Adipose tissue (tissue), 3 donors: Measurements from ENCODE around the gene SLC22A4. TPM values are rescaled to one million over a fixed set of nuclear protein-coding genes. Genes with fewer than 3 reads are reported as not detected.

ENCODE experiments used
- H3K27ac ChIP-seq: one replicate; pipeline ENCODE4 v1.5.1; 2013; ENCODE audit warnings: low read depth, low read length
- WGBS, 3 donors: extraction: QIAGEN DNeasy Blood & Tissue Kit; methylation state at CpG; one replicate each; pipeline ENCODE4 v1.1.7; 2013; 5-methylcytosine and 5-hydroxymethylcytosine counted together
- polyA plus RNA-seq, 3 donors: library from polyadenylated mRNA; stranded (reverse); fragments of 200-250 nt; gene quantifications; one replicate each; pipeline ENCODE4 v1.2.3, GENCODE V29; 2013
- donor health status: healthy with polysubstance abuse.
- donor health status: Bipolar disorder and iron deficiency.
- donor health status: healthy.

SLC22A4 gene
- polyA plus RNA-seq, 3 donors, result 0.23 to 3.0 (median 2.0) TPM

DNA sequence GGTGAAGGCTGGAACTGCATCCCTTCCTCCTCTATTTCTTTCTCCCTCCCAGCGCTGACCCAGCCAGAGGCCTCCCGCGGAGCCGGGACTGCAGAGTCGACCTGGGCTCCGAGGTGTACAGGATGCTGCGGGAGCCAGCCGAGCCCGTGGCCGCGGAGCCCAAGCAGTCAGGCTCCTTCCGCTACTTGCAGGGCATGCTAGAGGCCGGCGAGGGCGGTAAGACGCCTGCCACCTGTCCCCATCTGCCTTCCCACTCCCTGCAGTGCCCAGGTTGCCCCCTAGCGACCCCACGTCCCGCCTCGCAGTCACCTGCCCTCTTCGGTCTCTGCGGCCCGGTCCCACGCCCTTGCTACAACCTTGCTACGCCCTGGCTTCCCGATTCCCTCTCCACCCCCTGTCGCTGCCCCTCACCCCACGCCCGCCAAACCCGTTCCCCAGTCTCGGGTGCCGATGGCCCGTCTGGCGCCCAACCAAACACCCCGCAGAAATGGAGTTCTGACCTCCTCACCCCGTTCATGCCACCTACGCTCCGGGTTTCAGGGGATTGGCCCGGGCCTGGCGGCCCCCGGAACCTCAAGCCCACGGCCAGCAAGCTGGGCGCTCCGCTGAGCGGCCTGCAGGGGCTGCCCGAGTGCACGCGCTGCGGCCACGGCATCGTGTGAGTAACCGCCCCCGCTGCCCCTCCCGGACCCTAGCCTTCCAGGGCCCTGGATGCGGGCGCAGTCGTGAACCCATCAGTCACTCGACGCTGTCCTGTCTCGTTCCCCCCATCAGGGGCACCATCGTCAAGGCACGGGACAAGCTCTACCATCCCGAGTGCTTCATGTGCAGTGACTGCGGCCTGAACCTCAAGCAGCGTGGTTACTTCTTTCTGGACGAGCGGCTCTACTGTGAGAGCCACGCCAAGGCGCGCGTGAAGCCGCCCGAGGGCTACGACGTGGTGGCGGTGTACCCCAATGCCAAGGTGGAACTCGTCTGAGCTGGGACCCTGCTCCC is 22.6 kb upstream of the SLC22A4 start:
- WGBS, 3 donors, result 79 to 82% (median 82%) methylated on average over 72 to 77 of the region's 77 CpGs
- H3K27ac ChIP-seq, result no peak overlapping the region

DNA sequence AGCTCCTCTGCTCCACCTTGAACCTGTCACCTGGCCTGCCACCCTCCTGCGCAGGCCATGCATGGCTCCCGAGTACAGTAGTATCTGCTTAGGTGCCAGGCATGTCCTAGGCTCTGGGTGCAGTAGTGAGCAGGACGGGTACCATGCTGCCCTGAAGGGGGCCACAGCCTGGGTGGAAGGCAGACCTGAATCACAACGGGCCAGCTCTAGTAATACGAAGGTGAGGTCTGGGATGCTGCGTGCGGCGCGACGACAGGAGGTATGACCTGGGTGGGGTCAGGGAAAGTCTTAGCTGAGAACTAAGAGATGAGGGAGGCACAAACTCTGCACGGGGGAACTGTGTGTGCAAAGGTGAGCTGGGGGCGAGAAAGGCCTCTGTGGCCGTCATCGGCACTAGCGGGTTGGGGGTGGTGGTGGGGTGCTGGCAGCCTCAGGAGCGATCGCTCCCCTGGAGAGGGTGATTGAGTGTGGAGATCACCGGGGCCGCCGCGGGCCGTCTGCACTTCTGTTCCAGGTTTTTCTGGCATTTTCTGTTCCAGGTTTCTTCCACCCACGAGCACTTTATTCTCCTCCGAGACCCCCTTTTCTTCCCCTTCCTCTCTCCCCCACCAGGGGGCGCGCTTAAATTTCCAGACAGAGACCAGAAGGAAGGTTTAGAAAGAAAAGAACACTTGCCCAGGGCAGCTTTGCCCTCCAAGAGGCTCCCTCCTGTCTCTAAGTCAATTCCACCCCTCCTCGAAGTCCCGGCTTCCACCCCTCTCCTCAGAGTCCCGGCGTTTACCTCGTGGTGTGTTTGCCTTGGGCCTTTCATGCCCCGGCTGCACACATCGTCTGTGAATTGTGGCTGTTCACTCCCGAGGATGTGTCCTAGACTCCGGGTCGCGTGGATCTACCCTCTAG is 21.6 kb upstream of the SLC22A4 start:
- no peak overlapping the region for H3K27ac ChIP-seq
- 57 to 59% (median 57%) methylated on average over 34 to 37 of the region's 37 CpGs for WGBS, 3 donors

DNA sequence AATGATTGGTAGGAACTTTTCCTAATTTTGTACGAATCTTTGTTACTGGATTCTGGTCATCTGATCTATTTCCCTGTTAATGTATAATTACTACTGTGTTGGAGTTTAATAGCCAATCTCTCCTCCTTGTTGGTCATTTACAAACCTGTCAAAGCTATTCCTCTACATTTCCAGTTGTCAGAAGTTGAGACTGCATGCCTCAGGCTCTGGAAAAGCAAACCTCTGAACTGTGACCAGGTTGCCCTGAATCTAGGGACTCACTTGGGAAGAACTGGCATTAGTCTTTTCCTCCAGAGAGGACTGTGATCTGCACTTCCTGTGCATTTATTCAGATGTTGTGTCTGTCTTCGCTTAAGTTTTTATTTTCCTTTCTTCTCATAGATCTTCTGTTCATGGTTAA is 20.6 kb upstream of the SLC22A4 start:
- WGBS, 3 donors, result 82 to 85% (median 82%) methylated on average over 2 of the region's 2 CpGs
- no peak overlapping the region for H3K27ac ChIP-seq

DNA sequence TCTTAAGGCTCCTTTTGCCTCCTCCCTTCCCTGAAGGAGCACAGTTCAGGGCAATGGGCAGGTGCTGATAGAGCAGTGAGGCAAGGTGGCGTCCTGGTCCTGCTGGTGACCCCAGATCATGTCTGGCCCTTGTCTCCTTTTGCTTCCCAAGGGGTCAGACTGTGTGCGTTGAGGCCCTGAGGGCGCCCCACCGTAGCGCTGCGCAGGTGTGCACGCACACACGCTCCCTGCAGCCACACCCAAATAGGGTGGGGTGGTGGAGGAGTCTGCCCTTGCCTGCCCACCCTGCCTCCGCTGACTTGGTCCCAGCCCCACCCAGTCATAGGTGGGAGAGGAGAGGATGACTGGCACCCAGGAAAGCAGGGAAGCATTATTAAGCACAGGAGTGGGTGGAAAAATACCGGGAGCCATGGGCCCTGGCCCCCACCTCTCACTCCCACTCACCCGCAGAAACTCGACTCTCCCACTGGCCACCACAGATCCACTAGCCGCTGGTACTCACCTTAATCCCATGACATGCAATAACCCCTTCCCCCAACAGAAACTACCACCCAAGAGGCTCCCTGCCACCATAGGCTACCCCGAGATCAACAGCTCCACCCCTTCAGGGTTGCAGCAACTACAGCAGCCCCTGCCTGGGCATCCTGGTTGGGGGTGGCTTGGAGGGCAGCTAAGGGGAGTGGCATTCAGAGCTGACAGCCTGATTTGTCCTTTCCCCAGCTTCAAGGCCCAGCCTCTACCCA is 20.0 kb upstream of the SLC22A4 start:
- no peak overlapping the region for H3K27ac ChIP-seq
- WGBS, 3 donors, result 84 to 92% (median 92%) methylated on average over 14 of the region's 14 CpGs

DNA sequence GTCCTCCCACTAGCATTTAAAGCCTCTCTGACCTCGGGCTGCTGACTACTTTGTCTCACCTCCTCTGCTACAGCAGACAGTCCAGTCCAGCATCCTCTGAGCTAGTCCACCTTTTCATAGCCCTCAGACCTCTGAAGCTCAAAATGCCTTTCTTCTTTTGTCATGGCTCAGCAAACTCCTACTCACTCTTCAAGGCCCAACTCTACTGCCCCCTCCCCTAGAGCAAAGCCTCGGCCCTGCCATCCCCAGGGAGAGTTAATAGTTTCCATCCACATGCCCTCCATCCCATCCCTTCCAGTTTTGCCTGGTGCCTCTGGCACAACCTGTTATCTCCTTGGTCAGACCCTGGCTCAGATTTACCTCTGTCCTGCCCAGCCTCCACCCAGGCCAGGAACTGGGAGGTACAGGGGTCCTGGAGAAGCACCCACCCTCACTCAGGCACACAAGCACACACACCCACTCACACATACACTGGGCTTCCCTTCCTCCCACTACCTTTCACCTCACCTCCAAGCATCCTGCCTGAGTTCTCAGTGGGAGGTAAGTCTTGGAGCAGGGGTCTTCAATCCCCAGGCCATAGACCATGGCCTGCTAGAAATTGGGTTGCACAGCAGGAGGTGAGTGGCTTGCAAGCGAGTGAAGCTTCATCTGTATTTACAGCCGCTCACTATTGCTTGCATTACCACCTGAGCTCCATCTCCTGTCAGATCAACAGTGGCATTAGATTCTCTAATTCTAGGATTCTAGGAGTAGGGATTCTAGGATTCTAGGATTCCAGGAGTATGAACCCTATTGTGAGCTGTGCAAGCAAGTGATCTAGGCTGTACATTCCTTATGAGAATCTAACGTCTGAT is 18.6 kb upstream of the SLC22A4 start:
- H3K27ac ChIP-seq, result no peak overlapping the region
- 81 to 92% (median 82%) methylated on average over 5 of the region's 5 CpGs for WGBS, 3 donors

DNA sequence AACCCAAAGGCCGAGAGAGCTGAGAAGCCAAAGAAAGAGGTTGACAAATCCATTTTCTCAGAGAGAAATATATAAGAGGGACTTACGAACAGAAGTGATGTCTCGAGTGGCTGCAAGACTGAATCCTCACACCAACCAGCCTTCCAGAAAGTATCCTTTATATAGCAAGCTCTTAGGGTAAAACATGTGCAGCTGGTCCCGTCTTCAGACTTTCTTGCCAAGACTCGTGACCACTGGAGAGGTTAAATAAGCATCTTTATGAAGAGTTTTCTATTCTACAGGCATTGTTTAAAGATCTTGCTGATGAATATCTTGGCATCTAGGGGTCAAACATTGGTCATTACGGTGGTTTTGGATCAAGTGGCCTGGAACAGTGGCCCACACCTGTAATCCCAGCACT is 16.9 kb upstream of the SLC22A4 start:
- 78 to 94% (median 90%) methylated on average over 6 of the region's 6 CpGs for WGBS, 3 donors
- no peak overlapping the region for H3K27ac ChIP-seq

DNA sequence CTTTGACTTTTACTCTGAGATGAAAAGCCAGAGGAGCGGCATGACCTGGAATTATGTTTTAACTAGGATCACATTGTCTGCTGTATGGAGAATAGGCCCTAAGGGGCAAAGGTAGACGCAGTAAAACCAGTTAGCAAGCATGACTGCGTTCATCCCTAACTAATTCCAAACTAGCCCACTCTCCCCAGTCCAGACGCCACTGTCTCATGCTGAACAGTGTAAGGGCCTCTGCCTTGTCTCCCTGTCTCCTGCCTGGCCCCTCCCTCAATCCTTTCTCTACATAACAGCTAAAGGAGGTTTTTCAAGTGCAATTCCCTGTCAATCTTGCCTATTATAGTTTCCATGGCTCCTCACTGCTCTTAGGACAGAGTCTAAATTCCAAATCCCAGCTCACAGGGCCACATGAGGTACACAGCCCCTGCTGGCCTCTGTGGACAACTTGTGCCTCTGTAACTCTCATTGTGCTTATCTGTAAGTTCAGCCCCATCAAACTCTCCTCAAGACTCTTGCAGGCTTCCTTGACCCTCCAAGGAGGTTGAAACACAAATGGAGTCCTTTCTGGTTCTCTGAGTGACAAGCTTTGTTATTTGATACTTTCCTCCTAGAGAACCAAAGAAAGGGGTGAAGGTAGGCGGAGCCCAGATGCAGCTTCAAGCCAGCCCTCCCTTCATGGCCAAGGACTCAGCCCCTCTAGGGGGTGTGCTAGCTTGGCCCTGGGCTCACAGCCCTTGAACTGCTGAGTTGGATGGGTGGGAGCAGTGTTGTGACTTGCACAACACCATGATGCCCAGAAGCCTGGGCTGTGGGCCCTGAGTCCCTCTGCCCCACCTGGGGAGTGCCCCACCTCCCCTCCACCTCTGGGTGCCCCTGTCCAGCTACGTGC is 16.0 kb upstream of the SLC22A4 start:
- 84 to 92% (median 90%) methylated on average over 6 of the region's 6 CpGs for WGBS, 3 donors

DNA sequence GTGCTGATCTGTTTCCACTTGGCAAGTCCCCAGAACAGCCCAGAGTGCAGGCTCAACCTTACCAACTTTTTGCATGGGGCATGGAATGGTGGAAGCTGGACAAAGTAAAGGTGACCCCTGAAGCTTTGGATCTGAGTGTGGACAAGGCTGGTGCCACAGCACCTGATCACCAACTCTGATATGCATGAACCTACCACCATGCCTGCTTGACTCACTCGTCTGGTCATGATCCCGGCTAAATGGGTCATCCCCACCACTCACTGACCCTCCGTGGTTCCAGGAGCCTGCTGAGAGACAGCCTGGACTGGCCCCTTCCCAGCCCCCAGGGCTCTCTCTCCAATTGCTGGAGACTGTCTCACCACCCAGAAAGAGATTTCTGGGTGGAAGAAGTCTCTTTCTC is 14.4 kb upstream of the SLC22A4 start:
- no peak overlapping the region for H3K27ac ChIP-seq
- WGBS, 3 donors, result 86 to 94% (median 88%) methylated on average over 3 of the region's 3 CpGs

More for the DNA sequence above, 16.0 kb upstream of the SLC22A4 start:
- no peak overlapping the region for H3K27ac ChIP-seq

DNA sequence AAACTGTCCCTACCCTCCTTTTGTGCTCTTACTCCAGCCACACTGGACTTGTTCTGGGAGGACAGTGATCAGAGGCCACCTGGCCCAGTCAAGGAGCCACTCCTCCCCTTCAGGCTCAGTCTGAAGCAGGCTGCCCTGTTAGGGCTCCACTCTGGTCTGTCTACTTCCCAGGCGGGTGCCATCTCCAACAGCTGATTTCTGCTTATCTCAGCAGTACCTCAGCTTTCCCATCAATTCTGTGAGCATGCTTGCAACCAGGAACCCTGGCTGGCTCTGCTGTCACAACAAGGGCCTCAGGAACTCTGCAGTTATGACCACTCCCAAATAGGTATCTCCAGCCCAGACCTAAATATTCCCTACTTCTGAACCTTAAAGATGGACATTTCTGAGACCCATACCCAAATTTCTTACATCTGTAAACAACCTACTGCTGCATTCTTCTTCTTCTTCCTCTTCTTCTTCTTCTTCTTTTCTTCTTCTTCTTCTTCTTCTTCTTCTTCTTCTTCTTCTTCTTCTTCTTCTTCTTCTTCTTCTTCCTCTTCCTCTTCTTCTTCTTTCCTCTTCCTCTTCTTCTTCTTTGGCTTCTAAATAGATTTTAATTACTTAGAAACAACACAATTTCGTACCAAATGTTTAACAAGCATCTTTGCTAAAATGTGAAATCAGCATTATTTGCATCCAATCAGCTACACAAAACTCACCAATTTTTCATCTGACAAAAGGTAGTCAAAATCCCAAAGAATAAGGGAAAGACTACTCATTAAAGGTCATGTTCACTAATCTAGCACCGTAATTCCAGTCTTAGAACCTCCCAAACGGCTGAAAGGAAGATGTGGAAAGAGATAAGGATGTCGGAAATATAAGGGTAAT is 13.6 kb upstream of the SLC22A4 start:
- H3K27ac ChIP-seq, result no peak overlapping the region

DNA sequence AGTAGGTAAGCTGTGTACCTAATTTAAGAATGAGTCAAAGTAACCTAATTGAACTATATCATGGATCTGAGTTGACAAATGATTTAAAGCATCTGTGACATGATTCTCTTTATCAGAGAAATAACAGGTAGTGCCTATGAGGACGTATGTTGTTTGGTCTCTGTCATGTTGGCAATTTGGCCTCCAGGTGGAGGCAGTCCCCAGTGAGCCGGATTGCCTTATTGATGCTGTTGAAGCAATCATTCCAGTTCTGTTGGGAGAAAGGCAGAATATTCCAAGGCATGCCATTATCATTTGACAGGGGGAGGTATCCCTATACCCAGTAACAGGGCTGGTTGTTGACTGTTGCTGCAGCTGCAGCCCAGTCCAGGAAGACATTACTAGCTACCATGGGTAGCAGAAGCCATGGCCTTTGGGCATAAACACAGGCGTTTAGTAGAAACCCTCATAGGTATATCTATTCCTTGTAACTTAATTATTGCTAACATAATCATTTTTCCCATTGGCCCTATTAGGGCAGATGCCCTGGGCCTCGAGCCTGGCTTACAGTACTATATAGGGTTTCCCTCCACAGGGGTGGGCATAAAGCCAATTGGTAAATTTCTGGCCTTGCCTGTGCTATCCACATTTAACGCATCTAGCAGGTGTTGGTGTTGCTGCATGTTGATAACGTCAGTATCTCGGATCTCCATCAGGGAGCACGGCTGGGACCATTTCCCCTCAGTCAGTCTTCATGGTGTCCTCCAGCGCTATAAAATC is 12.2 kb upstream of the SLC22A4 start:
- H3K27ac ChIP-seq, result no peak overlapping the region
- 88 to 93% (median 88%) methylated on average over 9 of the region's 9 CpGs for WGBS, 3 donors

More for the DNA sequence above, 13.6 kb upstream of the SLC22A4 start:
- 83 to 90% (median 89%) methylated on average over 5 of the region's 5 CpGs for WGBS, 3 donors

DNA sequence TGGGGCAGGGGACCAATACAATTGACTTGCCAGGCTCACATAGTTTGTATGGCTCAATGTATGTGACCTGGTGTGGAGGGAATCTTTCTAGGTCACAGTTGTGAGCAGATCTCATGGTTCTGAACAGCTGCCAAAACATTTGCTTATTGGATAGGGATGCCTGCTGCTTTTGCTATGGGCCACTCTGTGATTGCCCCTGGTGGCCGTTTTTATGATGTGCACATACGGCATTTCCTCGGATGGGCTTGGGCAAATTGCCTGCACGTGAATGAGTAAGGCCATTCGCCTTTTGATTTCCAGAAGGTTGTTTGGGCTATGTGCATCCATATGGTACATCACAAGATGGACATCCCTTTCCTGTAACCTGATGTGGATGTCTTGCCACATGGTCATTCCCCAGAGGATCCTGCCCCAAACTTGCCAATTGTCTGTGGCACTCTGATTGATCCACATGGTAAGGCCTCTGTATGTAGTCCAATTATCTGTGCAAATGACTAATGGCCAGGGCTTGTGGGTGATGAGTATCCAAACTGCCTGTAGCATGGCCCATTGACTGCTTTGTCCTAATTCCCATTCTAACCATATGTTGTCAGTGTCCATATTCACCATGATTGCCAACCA is 10.7 kb upstream of the SLC22A4 start:
- H3K27ac ChIP-seq, result no peak overlapping the region
- WGBS, 3 donors, result 25 to 57% (median 43%) methylated on average over 5 of the region's 5 CpGs

DNA sequence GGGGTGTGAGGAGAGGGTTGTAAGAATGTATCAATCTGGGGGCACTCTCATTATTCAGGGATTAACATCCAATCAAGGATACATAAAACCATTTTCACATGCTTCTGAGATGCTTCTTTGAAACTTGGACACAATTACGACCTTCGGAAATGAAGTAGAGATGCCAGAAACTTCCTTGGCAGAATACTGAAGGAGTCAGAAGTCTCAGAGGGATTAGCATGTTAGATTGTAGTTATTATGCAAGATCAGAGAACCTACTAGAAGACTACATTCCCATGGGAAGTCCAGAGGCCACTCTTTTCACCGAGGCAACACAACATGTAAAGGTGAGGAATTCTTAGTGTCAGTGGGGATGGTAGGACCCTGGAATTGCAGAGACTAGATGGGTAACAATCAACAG is 5.1 kb upstream of the SLC22A4 start:
- WGBS, 3 donors, result 48 to 84% (median 62%) methylated on average over 3 of the region's 3 CpGs
- H3K27ac ChIP-seq, result no peak overlapping the region

DNA sequence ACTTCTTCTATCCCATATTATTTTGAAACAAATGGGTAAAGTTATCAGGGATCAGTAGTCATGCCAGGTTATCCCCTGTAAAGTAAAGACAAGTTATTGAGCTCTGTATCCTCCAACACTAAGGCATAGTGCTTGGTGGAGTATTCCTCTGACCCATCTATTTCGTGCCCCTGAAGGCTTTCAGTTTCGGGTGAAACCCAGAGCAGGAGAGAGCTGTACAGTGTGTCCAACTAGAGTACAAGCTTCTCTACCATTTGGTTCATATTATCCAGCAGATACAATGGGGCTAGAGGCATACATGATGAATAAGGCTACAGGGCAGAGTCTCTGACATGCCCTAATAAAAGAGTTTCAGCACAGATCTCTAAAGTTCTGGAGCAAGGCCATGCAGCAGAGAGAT is 3.2 kb upstream of the SLC22A4 start:
- 96 to 97% (median 96%) methylated on average over 2 of the region's 2 CpGs for WGBS, 3 donors

DNA sequence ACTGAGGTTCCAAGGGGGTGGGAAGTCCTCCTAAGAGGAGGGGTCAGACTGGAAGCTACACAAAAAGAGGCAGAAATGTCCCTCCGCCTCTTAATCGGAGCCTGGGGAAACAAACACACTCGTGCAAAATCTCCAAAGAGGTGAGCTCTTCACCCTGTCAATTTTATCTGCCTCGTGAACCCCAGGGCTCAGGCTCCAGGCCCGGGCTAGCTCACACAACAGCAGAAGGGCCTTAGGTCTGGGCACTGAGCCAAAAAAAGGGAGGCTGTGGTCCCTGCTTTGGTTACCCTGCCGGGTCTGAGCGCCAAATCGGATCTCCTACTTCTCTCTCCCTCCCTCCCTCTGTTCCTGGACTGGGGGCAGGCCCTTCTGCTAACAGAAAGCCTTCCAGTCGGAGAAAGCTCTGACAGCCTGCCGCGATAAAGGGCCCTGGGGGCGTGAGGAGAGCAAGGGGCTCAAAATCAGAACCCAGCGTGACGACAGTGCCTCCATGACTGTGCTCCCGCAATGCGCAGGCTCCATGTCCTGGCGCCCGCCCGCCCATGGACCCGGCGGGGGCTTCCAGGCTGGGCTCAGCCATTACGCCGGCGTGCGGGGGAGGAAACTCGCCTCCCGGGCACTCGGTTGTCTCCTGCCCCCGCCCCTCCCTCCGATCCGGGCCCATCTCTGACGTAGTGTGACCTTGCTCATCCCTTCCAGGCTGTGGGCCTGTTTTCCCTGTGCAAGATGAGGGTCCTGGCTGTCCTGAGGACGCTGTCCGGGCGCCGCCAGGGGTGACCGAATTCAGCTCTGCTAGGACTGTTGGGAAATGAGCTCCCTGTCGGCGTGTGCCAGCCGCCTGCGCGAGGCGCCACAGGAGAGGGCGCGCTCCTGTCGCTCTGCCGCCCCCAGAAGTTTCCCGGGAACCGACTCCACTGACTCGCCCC is 865 bp upstream of the SLC22A4 start:
- peak overlapping the region; percentile 96 for H3K27ac ChIP-seq
- 1 to 2% (median 2%) methylated on average over 47 to 50 of the region's 50 CpGs for whole genome bisulfite sequencing, 3 donors

More for the DNA sequence above, 3.2 kb upstream of the SLC22A4 start:
- no peak overlapping the region for H3K27ac ChIP-seq
